Stimulated activated CD4-positive, alpha-beta T cell treated with anti-CD3 and anti-CD28 coated beads, Interleukin-12 subunit alpha, Interleukin-12 subunit beta, amount 100 ng/mL, for 24 hours (primary cell): ENCODE results near the gene ACER2.

Experiments
- DNase-seq, 2 experiments: peaks; one replicate each; pipeline ENCODE4 v3.0.0-alpha.2; 2020; ENCODE audit warnings: low read depth in 2 of 2

The ACER2 gene

GRCh38 chr9:19456426-19456825 is 47.6 kb downstream of the ACER2 start:
- DNase-seq = no peak

DNA sequence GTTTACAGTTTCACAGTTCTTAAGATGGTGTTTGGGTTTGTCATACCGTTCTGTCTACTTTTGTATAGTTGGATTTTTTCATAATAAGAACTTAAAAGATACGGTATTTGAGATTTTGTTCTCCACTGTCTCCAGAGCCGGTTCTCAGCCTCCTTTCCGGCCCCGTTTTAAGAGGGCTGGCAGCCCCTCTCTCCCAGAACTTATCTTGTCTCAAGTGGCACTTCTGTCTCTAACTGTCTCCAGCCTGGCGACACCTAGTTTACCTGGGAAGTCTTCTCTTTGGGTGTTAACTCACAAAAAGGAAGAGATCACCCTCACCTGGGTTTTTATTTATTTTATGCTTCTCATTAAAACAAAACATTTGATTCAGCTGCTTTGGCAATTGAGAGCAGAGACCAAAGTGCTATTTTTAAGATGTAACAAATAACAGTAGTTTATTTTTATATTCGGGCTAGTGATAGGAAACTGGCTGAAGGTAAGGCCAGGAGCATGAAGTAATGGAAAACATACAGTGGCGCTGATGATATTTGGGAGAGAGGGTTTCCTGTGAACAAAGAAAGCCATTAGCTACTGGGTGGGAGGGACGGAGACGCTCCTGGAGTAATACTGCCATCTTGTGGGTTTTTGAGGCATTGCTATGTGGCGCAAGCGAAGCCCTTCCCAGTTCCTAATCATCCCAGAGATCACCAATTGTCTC is 48.3 kb downstream of the ACER2 start:
- peak; percentile 35 to 45 for DNase-seq

GRCh38 chr9:19457693-19458009 is 48.8 kb downstream of the ACER2 start:
- no peak for DNase-seq

- DNase-seq = no peak
These were observed 51.4 kb downstream of the ACER2 start for GRCh38 chr9:19460243-19460642.

GRCh38 chr9:19461135-19461534 is 52.3 kb downstream of the ACER2 start:
- no peak for DNase-seq

GRCh38 chr9:19464061-19464763 is 55.4 kb downstream of the ACER2 start:
- DNase-seq = no peak

GRCh38 chr9:19464764-19465585 is 56.2 kb downstream of the ACER2 start:
- DNase-seq = peak; percentile 27 to 57

- no peak for DNase-seq
These were observed 56.9 kb downstream of the ACER2 start for GRCh38 chr9:19465586-19466279.

GRCh38 chr9:19466280-19466639 is 57.5 kb downstream of the ACER2 start:
- no peak for DNase-seq

GRCh38 chr9:19469271-19469670 is 60.5 kb downstream of the ACER2 start:
- DNase-seq = no peak

- no peak for DNase-seq
These were observed 61.8 kb downstream of the ACER2 start for GRCh38 chr9:19470567-19470966.

GRCh38 chr9:19470981-19471650 is 62.3 kb downstream of the ACER2 start:
- DNase-seq = no peak

- peak; percentile 26 to 49 for DNase-seq
These were observed 63.2 kb downstream of the ACER2 start for GRCh38 chr9:19471737-19472648.

DNA sequence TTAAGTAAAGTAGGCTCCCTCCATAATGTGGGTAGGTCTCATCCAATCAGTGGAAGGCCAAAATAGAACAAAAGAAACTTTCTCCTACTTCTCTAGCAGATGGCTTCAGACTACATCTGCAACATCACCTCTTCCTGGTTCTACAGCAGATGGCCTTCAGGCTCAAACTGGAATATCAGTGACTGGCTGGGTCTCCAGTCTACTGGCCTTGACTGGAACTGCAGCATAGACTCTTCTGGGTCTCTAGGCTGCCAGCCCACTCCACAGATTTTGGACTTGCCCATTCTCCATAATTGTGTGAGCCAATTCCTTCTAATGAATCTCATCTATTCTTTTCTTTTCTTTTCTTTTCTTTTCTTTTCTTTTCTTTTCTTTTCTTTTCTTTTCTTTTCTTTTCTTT is 64.8 kb downstream of the ACER2 start:
- DNase-seq = no peak

DNA sequence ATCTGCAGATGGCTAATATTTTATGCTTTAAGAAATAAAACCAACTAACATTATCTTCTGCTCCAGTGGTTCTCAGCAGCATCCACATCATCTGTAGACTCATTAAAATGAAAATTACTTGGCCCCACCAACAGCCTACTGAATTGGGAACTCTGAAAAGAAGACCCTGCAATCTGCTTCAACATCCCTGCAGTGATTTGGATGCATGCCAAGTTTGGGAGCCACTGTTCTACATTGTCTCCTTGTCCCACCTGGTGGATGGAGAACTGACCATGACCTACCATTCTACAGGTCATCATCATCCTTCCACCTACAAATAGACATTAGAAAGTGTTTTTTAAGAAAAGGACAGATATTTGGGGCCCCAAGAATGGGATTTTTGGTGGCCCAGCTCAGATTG is 71.1 kb downstream of the ACER2 start:
- DNase-seq = no peak

DNA sequence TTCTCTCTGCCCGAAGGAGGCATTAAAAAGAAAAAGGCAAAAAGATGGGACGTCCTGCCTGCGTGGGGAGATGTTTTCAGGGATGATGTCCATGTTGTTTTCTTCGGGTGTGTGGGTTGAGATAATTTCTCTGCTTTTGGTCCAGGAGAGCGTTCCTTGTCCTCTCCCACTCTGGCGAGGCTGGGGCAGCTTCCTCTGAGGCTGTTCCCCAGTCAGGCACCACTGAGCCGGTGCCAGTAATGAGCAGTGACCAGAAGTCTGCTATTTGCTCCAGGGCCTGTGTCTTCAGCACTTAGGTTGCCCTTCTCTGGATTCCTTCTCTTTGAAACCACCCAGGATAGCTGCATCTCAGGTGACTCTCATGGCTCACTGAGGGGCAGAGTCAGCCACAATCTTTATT is 71.5 kb downstream of the ACER2 start:
- DNase-seq = no peak

DNA sequence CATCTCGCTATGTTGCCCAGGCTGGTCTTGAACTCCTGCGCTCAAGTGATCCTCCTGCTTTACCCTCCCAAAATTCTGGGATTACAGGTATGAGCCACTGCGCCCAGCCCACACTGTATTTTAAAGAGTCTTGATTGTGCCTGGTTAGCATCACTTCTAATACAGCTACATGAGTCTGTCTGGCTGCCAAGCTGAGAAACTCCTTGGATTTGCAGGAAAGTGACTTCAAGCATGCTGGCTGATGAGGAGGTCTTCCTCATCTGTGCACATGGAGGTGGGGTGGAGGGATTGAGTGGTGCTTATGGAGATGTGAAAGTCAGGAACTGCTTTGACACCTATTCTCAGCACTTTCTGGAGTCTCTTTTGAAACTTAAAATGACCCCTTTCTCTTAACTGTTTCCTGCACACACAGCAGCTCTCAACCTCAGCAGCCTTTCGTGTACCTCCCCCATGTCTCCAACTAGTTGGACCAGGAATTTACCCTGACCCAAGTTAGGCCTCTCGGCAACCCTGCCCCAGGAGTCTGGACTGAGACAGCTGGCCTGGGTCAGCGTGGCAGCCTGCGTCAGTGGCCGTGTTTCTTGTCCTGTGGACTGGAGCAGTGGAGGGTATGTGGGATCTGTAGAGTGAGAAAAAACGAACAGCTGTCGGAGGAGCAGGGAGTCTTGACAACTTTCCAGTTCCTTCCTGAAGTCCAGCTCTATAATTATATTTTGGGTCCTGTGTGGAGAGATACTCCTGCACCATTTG is 72.5 kb downstream of the ACER2 start:
- no peak for DNase-seq

DNA sequence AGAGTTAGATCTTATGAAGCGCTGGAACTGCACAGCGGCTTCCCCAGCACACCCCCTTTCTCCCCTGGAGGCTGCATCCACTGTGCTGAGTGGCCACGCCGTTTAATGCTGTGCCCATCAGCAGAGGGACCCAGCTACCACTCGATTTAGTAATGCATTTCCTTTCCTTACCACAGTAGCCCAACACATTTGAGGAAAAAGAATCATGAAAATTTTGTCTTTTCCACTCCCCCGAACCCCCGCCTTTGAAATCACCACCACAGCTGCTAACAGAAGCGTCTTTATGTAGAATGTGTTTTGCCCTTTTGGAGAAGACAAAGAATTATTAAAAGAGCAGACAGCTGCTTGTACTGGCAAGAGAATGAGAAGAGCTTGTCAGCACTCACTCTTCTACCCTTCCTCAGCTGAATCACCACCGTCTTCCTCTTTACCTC is 73.2 kb downstream of the ACER2 start:
- no peak for DNase-seq

DNA sequence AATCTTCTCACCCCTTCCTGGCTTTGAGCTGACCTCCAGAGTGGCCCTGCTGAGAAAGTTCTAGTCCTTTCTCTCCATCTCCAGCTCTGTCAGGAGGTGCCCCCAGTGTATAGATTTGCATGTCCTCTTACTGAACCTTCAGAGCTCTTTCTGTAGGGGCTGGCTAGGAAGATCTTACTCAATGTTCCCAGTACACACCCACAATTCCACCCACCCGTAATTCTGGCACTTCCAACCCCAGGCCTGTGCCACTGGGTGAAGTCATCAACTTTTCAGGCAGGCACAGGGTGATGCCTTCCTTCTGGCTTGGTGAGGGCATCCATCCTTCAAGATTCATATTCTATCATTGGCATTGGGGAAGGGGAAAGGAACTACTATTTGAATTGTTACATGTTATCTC is 75.9 kb downstream of the ACER2 start:
- no peak for DNase-seq

DNA sequence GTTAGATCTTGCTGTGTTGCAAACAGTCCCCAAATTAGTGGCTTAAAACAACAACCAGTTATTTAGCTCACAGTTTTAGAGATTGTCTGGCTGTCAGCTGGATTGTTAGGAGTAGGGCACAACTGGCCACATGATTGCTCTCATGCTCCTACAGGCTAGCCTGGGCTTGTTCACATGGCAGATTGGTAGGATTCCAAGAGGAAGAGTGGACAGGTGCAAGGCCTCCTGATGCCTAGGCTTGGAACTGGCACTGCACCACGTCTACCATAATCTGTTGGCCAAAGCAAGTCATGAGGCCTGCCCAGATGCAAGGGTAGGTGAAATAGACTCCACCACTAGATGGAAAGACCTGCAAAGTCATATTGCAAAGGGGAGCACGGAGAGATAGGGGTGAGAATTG is 76.4 kb downstream of the ACER2 start:
- no peak for DNase-seq
